T-helper 2 cell treated with Interferon-gamma antibody and Interleukin-4, amounts not matched to agents 100 ng/mL and 5 ng/mL, for 36 hours (primary cell): ENCODE measurements around the gene LY6G6D. TPM values are rescaled to one million over a fixed set of nuclear protein-coding genes. Genes with fewer than 3 reads are reported as not detected.

Source experiments
- intact Hi-C: fragments of 100-400 bp; cut with micrococcal nuclease; formaldehyde crosslinking; loops from one replicate; pipeline ENCODE4 v1.15.1; 2023
- total RNA-seq: library from RNA; stranded (reverse); gene quantifications from 2 replicates; pipeline ENCODE4 v1.2.3, GENCODE V29; 2022

LY6G6D gene
- total RNA-seq, 1 donor from 2014 or later, result not detected

DNA sequence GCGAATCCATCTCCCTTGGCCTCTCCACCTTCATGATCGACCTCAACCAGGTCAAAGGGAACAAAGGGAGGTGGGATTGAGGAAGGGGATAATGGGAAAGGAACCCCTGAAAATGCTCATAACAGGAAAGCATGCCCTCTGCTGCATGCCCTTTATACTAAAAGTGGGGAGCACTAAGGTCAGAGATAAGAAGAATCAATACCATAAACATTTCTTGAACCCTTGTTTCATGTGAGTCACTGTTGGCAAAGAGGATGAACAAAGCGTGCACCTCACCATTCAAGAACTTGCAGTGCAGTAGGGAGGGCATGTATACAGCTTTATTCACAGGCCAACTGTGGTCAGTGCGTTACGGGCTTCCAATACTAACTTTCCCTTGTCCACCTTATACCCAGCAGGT, 45.6 kb downstream of the LY6G6D start:
- intact Hi-C loops, result no loop called here

DNA sequence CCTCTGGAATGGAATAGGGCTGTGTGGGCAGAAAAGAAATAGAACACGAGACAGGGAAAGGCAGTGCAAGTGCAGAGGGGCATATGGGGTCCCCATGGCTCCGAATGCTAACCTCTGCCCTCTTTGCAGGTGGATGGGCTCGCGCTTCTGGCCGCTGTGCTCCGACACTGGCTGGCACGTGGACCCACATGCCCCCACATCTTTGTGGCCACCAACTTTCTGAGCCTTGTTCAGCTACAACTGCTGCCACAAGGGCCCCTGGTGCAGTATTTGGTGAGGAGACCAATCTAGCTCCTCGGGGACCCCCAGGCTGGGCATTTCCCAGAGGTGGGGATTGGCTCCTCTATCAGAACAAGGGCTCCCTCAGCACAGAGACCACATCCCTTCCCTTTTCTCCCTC, 46.2 kb downstream of the LY6G6D start:
- intact Hi-C loops, result no loop called here

DNA sequence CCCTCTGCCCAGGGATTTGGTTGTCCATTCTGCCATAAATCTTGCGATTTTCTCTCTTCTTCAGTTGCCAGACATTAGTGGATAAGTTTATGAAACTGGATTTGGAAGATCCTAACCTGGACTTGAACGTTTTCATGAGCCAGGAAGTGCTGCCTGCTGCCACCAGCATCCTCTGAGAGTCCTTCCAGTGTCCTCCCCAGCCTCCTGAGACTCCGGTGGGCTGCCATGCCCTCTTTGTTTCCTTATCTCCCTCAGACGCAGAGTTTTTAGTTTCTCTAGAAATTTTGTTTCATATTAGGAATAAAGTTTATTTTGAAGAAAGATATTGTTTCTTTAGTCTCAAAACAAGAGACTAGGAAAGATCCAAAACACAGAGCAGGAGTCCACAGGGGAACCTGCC, 47.2 kb downstream of the LY6G6D start, which contains the start of gene SAPCD1:
TSS of gene SAPCD1 (plus strand) at position 301 of the 400 bp plus-strand sequence. CDS start 399 bp downstream, outside the sequence.
- intact Hi-C loops, result no loop called here

DNA sequence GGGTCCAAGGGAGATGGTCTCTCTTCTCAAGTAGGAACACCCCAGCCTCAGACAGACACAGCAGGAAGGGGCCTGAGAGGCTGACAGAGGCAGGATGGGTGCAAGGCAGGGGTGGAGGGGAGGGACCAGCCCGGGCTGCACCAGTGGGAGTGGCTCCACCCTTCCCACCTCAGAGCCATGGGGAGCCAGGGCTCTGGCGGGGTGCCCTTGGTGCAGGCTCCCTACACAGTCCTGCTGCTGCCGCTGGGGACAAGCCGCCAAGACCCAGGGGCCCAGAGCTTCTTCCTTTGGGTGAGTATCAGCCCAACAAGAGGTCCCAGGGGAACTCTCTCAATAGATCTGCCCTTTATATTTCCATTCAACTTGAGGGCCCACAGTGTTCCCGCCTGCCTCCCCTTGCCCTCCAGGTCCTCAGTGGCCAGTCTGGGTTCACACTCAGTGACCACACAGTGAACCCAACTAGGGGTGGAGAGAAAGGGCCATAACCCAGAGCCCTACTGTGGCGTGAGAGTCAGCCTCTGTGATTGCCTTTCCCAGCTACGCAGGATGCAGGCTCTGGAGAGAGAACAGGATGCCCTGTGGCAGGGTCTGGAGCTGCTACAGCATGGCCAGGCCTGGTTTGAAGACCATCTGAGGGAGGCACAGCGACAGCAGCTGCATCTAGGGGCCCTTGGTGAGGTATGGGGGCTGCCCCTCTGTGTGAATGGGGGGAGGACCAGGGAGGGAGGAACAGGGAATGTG, 47.9 kb downstream of the LY6G6D start:
- intact Hi-C loops, result no loop called here

DNA sequence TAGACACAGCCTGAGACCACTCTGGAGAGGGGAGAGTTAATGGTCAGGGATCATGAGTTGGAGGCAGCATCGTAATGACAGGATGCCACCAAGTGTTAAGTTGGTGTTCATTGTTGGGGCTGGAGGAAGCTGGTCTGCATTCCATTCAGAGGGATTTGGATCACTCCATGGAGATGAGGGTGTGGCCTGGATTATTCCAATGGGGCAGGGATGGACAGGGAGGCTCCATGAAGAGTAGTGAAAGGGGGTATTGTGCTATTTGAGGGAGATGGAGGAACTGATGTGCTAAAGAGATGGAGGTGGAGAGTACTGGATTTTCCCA, 48.4 kb downstream of the LY6G6D start:
- intact Hi-C loops, result no loop called here

DNA sequence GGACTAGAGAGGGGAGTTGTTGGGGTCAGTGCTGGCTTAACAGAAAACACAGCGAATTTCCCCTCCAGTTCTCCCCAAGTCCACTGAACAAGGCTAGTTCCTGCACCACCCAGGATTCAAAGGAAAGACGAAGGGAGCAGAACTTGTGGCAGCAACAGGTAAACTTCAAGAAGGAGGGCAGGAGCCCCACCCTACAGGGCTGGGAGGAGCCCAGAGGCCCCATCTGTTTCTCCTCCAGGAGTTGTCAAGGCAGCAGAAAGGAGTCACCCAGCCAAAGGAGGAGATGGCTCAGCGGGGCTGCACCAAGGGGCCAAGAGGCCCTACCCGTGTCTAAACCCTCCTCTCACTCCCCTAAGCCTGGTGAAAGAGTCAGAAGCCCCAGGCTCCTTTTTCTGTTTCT, 49.0 kb downstream of the LY6G6D start:
- intact Hi-C loops, result no loop called here

DNA sequence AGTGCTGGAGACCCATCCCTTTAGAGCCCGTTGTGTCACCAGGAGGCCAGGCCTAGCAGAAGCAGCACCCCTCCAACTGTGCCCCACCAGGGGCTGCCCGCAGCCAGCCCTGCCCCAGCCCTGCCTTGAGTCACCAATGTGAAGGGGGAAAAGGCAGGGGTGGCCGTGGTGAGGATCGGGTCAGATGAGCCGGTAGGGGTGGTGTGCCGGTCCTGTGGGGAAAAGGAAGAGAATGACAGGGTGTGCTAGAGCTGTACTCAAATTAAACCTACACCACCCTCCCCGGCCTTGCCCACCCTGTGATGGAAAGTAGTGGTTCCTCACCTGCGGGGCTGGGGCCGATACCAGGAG, 50.4 kb downstream of the LY6G6D start:
- intact Hi-C loops, result no loop called here

DNA sequence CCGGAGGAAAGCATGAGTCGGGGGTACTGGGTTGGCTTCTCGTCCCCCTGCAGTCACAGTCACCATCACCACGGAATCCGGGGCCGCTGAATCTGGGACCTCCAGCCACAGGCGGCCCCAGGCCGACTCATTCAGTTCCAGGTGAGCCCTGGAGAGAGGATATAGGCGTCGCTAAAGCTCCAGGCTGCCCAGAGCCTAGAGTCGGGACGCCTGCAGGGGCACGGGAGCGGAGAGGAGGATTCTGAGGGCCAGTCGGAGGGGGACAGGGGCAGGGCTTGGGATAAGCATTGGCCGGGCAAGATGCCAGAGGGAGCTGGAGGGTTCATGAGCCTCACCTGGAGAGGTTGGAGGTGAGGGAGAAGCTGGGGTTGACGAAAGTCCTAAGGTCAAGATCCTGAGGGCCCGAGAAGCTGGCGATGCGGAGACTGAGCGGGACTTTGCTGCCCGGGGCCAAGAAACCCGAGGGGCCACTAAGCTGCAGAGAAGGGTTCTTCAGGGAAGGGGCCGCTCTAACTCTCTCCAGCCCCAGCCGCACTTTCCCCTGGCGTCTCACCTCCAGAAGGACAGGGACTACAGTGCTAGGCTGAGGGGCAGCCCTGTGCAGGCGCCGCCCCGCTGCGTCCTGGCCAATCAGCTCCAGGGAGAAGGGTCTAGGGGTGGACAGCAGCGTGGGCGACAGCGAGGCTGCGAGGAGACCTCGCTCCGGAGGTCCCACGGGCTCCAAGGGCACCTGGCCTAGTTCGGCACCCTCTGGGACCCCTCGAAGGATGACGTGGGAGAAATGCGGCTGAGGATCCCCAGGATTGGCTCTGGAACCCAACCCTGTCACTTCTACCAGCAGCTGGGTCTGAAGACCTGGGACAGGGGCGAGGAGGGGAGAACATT, 51.0 kb downstream of the LY6G6D start:
- intact Hi-C loops, result no loop called here

DNA sequence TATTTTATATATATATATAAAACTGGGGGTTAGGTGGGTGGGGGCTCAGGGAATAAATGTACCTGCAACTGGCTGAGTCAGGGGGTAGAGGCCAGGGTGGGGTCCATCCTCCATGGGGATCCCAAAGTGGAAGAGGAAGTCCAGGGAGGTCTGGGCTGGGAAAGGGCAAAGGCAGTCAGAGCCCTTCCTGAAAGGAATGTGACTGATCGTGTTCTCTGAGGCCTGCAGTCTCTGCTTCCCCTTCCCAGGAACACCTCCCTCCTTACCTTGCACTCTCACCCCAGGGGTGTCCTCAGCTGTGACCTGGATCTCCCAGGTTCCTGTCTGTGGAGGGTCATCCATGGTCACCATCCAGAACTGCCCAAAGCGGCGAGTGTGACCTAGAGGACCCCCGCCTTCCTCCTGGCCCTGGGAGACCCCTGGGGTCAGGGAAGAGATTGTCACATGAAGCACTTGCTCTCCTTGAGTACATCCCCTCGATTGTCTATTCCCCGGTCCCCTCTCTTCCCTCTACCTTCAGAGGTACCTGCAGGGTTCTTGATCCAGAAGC, 52.0 kb downstream of the LY6G6D start:
- intact Hi-C loops, result no loop called here

Other genes starting within 250 kb of the LY6G6D start
- gene MICB, start 217.2 kb upstream of the LY6G6D start, total RNA-seq, result 51.2 and 54.9 TPM in 2 replicates
- gene MCCD1, start 186.4 kb upstream of the LY6G6D start, total RNA-seq, result not detected in 2 replicates
- 431 and 439 TPM in 2 replicates for gene DDX39B, start 173.3 kb upstream of the LY6G6D start, total RNA-seq
- 1.3 and 1.7 TPM in 2 replicates for gene ATP6V1G2, start 168.7 kb upstream of the LY6G6D start, total RNA-seq
- gene NFKBIL1, start 167.7 kb upstream of the LY6G6D start, total RNA-seq, result 14.3 and 16.3 TPM in 2 replicates
- 29.4 and 30.0 TPM in 2 replicates for gene LTA, start 143.1 kb upstream of the LY6G6D start, total RNA-seq
- 45.3 and 45.8 TPM in 2 replicates for gene TNF, start 139.8 kb upstream of the LY6G6D start, total RNA-seq
- 767 and 782 TPM in 2 replicates for gene LTB, start 132.9 kb upstream of the LY6G6D start, total RNA-seq
- gene LST1, start 129.1 kb upstream of the LY6G6D start, total RNA-seq, result 29.8 and 33.1 TPM in 2 replicates
- 72.4 and 75.5 TPM in 2 replicates for gene NCR3, start 122.3 kb upstream of the LY6G6D start, total RNA-seq
- gene AIF1, start 100.1 kb upstream of the LY6G6D start, total RNA-seq, result 67.9 and 70.2 TPM in 2 replicates
- gene PRRC2A, start 94.6 kb upstream of the LY6G6D start, total RNA-seq, result 236 and 240 TPM in 2 replicates
- 266 and 270 TPM in 2 replicates for gene BAG6, start 62.7 kb upstream of the LY6G6D start, total RNA-seq
- 3.0 TPM in 2 replicates for gene APOM, start 59.5 kb upstream of the LY6G6D start, total RNA-seq
- gene C6orf47, start 54.6 kb upstream of the LY6G6D start, total RNA-seq, result 20.8 and 21.6 TPM in 2 replicates
- gene GPANK1, start 50.4 kb upstream of the LY6G6D start, total RNA-seq, result 29.2 and 31.4 TPM in 2 replicates
- 220 and 229 TPM in 2 replicates for gene CSNK2B, start 49.3 kb upstream of the LY6G6D start, total RNA-seq
- gene LY6G5B, start 45.4 kb upstream of the LY6G6D start, total RNA-seq, result 27.9 and 32.1 TPM in 2 replicates
- gene LY6G5C, start 34.3 kb upstream of the LY6G6D start, total RNA-seq, result 4.2 and 5.4 TPM in 2 replicates
- 53.8 and 54.9 TPM in 2 replicates for gene ABHD16A, start 12.0 kb upstream of the LY6G6D start, total RNA-seq
- 0.34 TPM in 1 of 2 replicates, not detected in the other for gene LY6G6F, start 8.5 kb upstream of the LY6G6D start, total RNA-seq
- 0.25 TPM in 1 of 2 replicates, not detected in the other for gene LY6G6C, start 6.4 kb downstream of the LY6G6D start, total RNA-seq
- gene MPIG6B, start 8.0 kb downstream of the LY6G6D start, total RNA-seq, result not detected in 2 replicates
- 12.2 and 15.5 TPM in 2 replicates for gene DDAH2, start 14.0 kb downstream of the LY6G6D start, total RNA-seq
- 590 and 596 TPM in 2 replicates for gene CLIC1, start 21.2 kb downstream of the LY6G6D start, total RNA-seq
- 75.2 and 76.5 TPM in 2 replicates for gene MSH5, start 24.7 kb downstream of the LY6G6D start, total RNA-seq
- 16.6 and 20.2 TPM in 2 replicates for gene SAPCD1, start 47.3 kb downstream of the LY6G6D start, total RNA-seq
- 4.6 and 4.9 TPM in 2 replicates for gene VWA7, start 62.0 kb downstream of the LY6G6D start, total RNA-seq
- gene VARS1, start 80.4 kb downstream of the LY6G6D start, total RNA-seq, result 124 TPM in 2 replicates
- 101 and 104 TPM in 2 replicates for gene LSM2, start 91.6 kb downstream of the LY6G6D start, total RNA-seq
- gene HSPA1L, start 99.9 kb downstream of the LY6G6D start, total RNA-seq, result 2.6 and 2.8 TPM in 2 replicates
- 117 and 120 TPM in 2 replicates for gene HSPA1A, start 100.2 kb downstream of the LY6G6D start, total RNA-seq
- gene HSPA1B, start 112.4 kb downstream of the LY6G6D start, total RNA-seq, result 83.9 and 85.5 TPM in 2 replicates
- 14.6 and 15.4 TPM in 2 replicates for gene NEU1, start 147.5 kb downstream of the LY6G6D start, total RNA-seq
- not detected in 2 replicates for gene SLC44A4, start 163.6 kb downstream of the LY6G6D start, total RNA-seq
- gene EHMT2, start 182.3 kb downstream of the LY6G6D start, total RNA-seq, result 70.9 and 73.1 TPM in 2 replicates
- gene ZBTB12, start 186.7 kb downstream of the LY6G6D start, total RNA-seq, result 2.8 TPM in 2 replicates
- gene C2, start 212.4 kb downstream of the LY6G6D start, total RNA-seq, result 0.64 and 1.5 TPM in 2 replicates
- gene CFB, start 230.7 kb downstream of the LY6G6D start, total RNA-seq, result not detected in 2 replicates
- 75.4 and 75.8 TPM in 2 replicates for gene NELFE, start 243.6 kb downstream of the LY6G6D start, total RNA-seq
- 77.1 and 86.5 TPM in 2 replicates for gene SKIC2, start 243.8 kb downstream of the LY6G6D start, total RNA-seq